Stimulated activated CD4-positive, alpha-beta T cell treated with anti-CD3 and anti-CD28 coated beads, Interleukin-2, amount 100 ng/mL, for 4 hours (primary cell): ENCODE data around the gene MTMR2.
"Not testable (repeated sequence)": the region's sequence is repeated elsewhere in the genome, so short reads cannot be mapped to it uniquely, and the experiment has no call there.

Experiments used
- DNase-seq: peaks from one replicate; pipeline ENCODE4 v3.0.0-alpha.2; 2020; ENCODE audit warnings: low read depth

Gene MTMR2

GRCh38 chr11:95806464-95806863 lies 117.4 kb downstream of the MTMR2 start:
- DNase-seq, result not testable (repeated sequence)

- DNase-seq, result no peak
Measured at GRCh38 chr11:95805869-95806268, 118.0 kb downstream of the MTMR2 start.

- DNase-seq, result no peak
Measured at GRCh38 chr11:95803973-95804372, 119.9 kb downstream of the MTMR2 start.

- no peak for DNase-seq
Measured at GRCh38 chr11:95802806-95803205, 121.1 kb downstream of the MTMR2 start.

GRCh38 chr11:95800438-95800837 lies 123.5 kb downstream of the MTMR2 start:
- no peak for DNase-seq

- no peak for DNase-seq
Measured at GRCh38 chr11:95799546-95799945, 124.4 kb downstream of the MTMR2 start.

- DNase-seq, result no peak
Measured at GRCh38 chr11:95796501-95796900, 127.4 kb downstream of the MTMR2 start.

GRCh38 chr11:95795627-95796295 lies 128.1 kb downstream of the MTMR2 start:
- no peak for DNase-seq

- no peak for DNase-seq
Measured at GRCh38 chr11:95794086-95794485, 129.8 kb downstream of the MTMR2 start.

GRCh38 chr11:95793116-95793515 lies 130.8 kb downstream of the MTMR2 start:
- no peak for DNase-seq

GRCh38 chr11:95792700-95793099 lies 131.2 kb downstream of the MTMR2 start:
- DNase-seq, result no peak

GRCh38 chr11:95792200-95792599 lies 131.7 kb downstream of the MTMR2 start:
- no peak for DNase-seq

- no peak for DNase-seq
Measured at GRCh38 chr11:95791709-95792033, 132.2 kb downstream of the MTMR2 start.

GRCh38 chr11:95790933-95791708 lies 132.8 kb downstream of the MTMR2 start:
- DNase-seq, result peak; percentile 20

GRCh38 chr11:95790123-95790932 lies 133.6 kb downstream of the MTMR2 start, which contains the start of gene CEP57:
TSS of gene CEP57 (plus strand) at chr11:95790498. CDS start at chr11:95790699, 201 bp downstream.
- DNase-seq, result peak; percentile 98

GRCh38 chr11:95789506-95790122 lies 134.3 kb downstream of the MTMR2 start, which contains the start of gene FAM76B:
TSS of gene FAM76B (minus strand) at chr11:95789782. CDS start at chr11:95789478, 304 bp downstream.
- DNase-seq, result peak; percentile 92

GRCh38 chr11:95788921-95789505 lies 134.9 kb downstream of the MTMR2 start:
- peak; percentile 5 for DNase-seq
